GM23338 (cell line): ENCODE results near the gene KLF14. TPM values are rescaled to one million over a fixed set of nuclear protein-coding genes. Genes with fewer than 3 reads are reported as not detected.

ENCODE experiments used
- ATAC-seq: fragments of 200-7000 bp; cut with Tn5 transposase; 3 replicates; pipeline ENCODE4 v1.9.1; 2020
- DNase-seq: peaks from one replicate; pipeline ENCODE4 v3.0.0-alpha.2; 2015; ENCODE audit warnings: low spot score
- H2AFZ ChIP-seq: fragments of 200-600 bp; sonication (generic); 2 replicates; pipeline ENCODE4 v1.8.0; 2016; ENCODE audit warnings: antibody characterized with exemption, mild to moderate bottlenecking, moderate library complexity
- H3F3A ChIP-seq: fragments of 200-600 bp; sonication (generic); replicated peaks from 2 replicates; pipeline ENCODE4 v1.8.0; 2017; ENCODE audit warnings: antibody characterized with exemption, mixed run types, low read depth
- H3K27ac ChIP-seq: fragments of 200-600 bp; sonication (generic); 2 replicates; pipeline ENCODE4 v1.6.1; 2016; ENCODE audit warnings: low read depth
- H3K27me3 ChIP-seq: fragments of 200-600 bp; sonication (generic); 2 replicates; pipeline ENCODE4 v1.8.0; 2016; ENCODE audit warnings: mild to moderate bottlenecking, mixed run types, moderate library complexity; ENCODE audit not compliant: insufficient read depth
- H3K36me3 ChIP-seq: fragments of 200-600 bp; sonication (generic); 2 replicates; pipeline ENCODE4 v1.8.0; 2016; ENCODE audit warnings: mild to moderate bottlenecking; ENCODE audit not compliant: insufficient read depth
- H3K4me1 ChIP-seq: fragments of 200-600 bp; sonication (generic); 2 replicates; pipeline ENCODE4 v1.8.0; 2016; ENCODE audit warnings: mild to moderate bottlenecking, moderate library complexity; ENCODE audit not compliant: insufficient read depth
- H3K4me2 ChIP-seq: fragments of 200-600 bp; sonication (generic); 2 replicates; pipeline ENCODE4 v1.7.1; 2017; ENCODE audit warnings: mixed run types
- H3K4me3 ChIP-seq: fragments of 200-600 bp; sonication (generic); 2 replicates; pipeline ENCODE4 v1.6.1; 2016; ENCODE audit warnings: mixed run types
- H3K79me2 ChIP-seq: fragments of 200-600 bp; sonication (generic); replicated peaks from 2 replicates; pipeline ENCODE4 v1.8.0; 2017; ENCODE audit warnings: mild to moderate bottlenecking; ENCODE audit not compliant: insufficient read depth
- H3K9me2 ChIP-seq: fragments of 200-600 bp; sonication (generic); 2 replicates; pipeline ENCODE4 v1.8.0; 2017; ENCODE audit not compliant: insufficient read depth
- H4K20me1 ChIP-seq: fragments of 200-600 bp; sonication (generic); replicated peaks from 2 replicates; pipeline ENCODE4 v1.8.0; 2017; ENCODE audit warnings: mild to moderate bottlenecking; ENCODE audit not compliant: insufficient read depth
- H3K27ac Mint-ChIP-seq: 2 replicates; pipeline ENCODE4 v1.8.0; 2020; ENCODE audit warnings: inconsistent platforms, mild to moderate bottlenecking, moderate library complexity, mixed read lengths
- H3K27me3 Mint-ChIP-seq: 3 replicates; pipeline ENCODE4 v1.8.0; 2022; ENCODE audit warnings: low read depth, mild to moderate bottlenecking, moderate library complexity, mixed read lengths, inconsistent platforms; ENCODE audit not compliant: insufficient read depth, poor library complexity
- H3K36me3 Mint-ChIP-seq: 3 replicates; pipeline ENCODE4 v1.8.0; 2021; ENCODE audit warnings: low read depth, mild to moderate bottlenecking, inconsistent platforms, moderate library complexity, mixed read lengths
- H3K4me1 Mint-ChIP-seq: 3 replicates; pipeline ENCODE4 v1.8.0; 2020; ENCODE audit warnings: mild to moderate bottlenecking, inconsistent platforms, mixed read lengths
- H3K4me3 Mint-ChIP-seq: 3 replicates; pipeline ENCODE4 v1.8.0; 2021; ENCODE audit warnings: moderate library complexity, mild to moderate bottlenecking, inconsistent platforms, mixed read lengths
- H3K9me3 Mint-ChIP-seq: 3 replicates; pipeline ENCODE4 v1.8.0; 2020; ENCODE audit warnings: moderate library complexity, mild to moderate bottlenecking, inconsistent platforms, mixed read lengths
- CREB1 ChIP-seq: fragments of 250-450 bp; sonication (Bioruptor Pico); IDR thresholded peaks from 2 replicates; pipeline ENCODE4 v1.5.0; 2020; ENCODE audit warnings: low read depth, mild to moderate bottlenecking, moderate library complexity
- CTCF ChIP-seq, 2 experiments: fragments of 200-600 bp in 1 of 2; sonication (generic) in 1 of 2; conservative IDR thresholded peaks; 2 replicates each; pipeline versions ENCODE4 v1.5.1 to v1.6.1; 2016 to 2017; ENCODE audit warnings: antibody characterized with exemption in 2 of 2, low read depth in 2 of 2, mild to moderate bottlenecking in 2 of 2, moderate library complexity in 1 of 2
- ETS1 ChIP-seq: IDR thresholded peaks from 2 replicates; pipeline ENCODE4 v1.6.1; 2016; ENCODE audit warnings: antibody characterized with exemption
- EZH2 ChIP-seq: fragments of 200-600 bp; sonication (generic); IDR thresholded peaks from one replicate; pipeline ENCODE4 v1.8.0; 2017; ENCODE audit warnings: antibody characterized with exemption, mild to moderate bottlenecking, low read depth; ENCODE audit not compliant: unreplicated experiment
- EZH2phosphoT487 ChIP-seq: fragments of 200-600 bp; sonication (generic); IDR thresholded peaks from one replicate; pipeline ENCODE4 v1.8.1; 2018; ENCODE audit warnings: antibody characterized with exemption; ENCODE audit not compliant: unreplicated experiment
- JUNB ChIP-seq: IDR thresholded peaks from one replicate; pipeline ENCODE4 v1.6.1; 2016; ENCODE audit warnings: antibody characterized with exemption; ENCODE audit not compliant: unreplicated experiment
- NANOG ChIP-seq: IDR thresholded peaks from 2 replicates; pipeline ENCODE4 v1.6.1; 2016; ENCODE audit warnings: antibody characterized with exemption, borderline replicate concordance
- POLR2AphosphoS5 ChIP-seq: IDR thresholded peaks from 2 replicates; pipeline ENCODE4 v1.6.1; 2016; ENCODE audit warnings: antibody characterized with exemption, low read depth
- REST ChIP-seq: IDR thresholded peaks from one replicate; pipeline ENCODE4 v1.6.1; 2018; ENCODE audit warnings: antibody characterized with exemption; ENCODE audit not compliant: unreplicated experiment
- STAT1 ChIP-seq: IDR thresholded peaks from one replicate; pipeline ENCODE4 v1.6.1; 2016; ENCODE audit warnings: antibody characterized with exemption; ENCODE audit not compliant: unreplicated experiment
- ZNF114 ChIP-seq: fragments of 250-450 bp; sonication (Bioruptor Pico); IDR thresholded peaks from 2 replicates; pipeline ENCODE4 v1.5.0; 2020; ENCODE audit warnings: mild to moderate bottlenecking, moderate library complexity
- ZNF331 ChIP-seq: fragments of 250-450 bp; sonication (Bioruptor Pico); IDR thresholded peaks from 2 replicates; pipeline ENCODE4 v1.5.0; 2020; ENCODE audit warnings: low read depth, mild to moderate bottlenecking, moderate library complexity
- ZNF462 ChIP-seq: fragments of 250-450 bp; sonication (Bioruptor Pico); IDR thresholded peaks from 2 replicates; pipeline ENCODE4 v1.5.0; 2020; ENCODE audit warnings: mild to moderate bottlenecking, moderate library complexity
- polyA plus RNA-seq: library from polyadenylated mRNA; unstranded; fragments of >200 nt; fragmentation: Nextera tagmentation; extraction: Ambion mirVana; gene quantifications from 2 replicates; pipeline ENCODE4 v1.2.1, GENCODE V29; 2016
- total RNA-seq: library from RNA; depleted of rRNA; stranded (reverse); fragments of >200 nt; shearing (Covaris generic); gene quantifications from 2 replicates; pipeline ENCODE4 v1.2.3, GENCODE V29; 2014

Gene KLF14
- total and polyA plus RNA-seq, 2 experiments from 2014 or later: not detected

- H3K79me2 ChIP-seq: no peaks in the 10 kb centered on the region
- H2AFZ ChIP-seq: no peak overlapping the region
- H3K4me3 Mint-ChIP-seq: no peak overlapping the region
- no peaks in the 10 kb centered on the region for H3F3A ChIP-seq
- peaks cover 9% of the 10 kb centered on the region for H3K9me3 Mint-ChIP-seq
- ATAC-seq: no peak
- DNase-seq: no peak
- H3K4me1 ChIP-seq: no peaks in the 10 kb centered on the region
- H3K36me3 ChIP-seq: no peaks in the 10 kb centered on the region
- no peaks in the 10 kb centered on the region for H4K20me1 ChIP-seq
- no peak overlapping the region for H3K27ac Mint-ChIP-seq
- TF ChIP-seq ZNF331 (CRISPR knock-in tag) (no peak), CTCF (conservative IDR thresholded peaks at IDR 0.05; ENCODE audit: low read depth in 2 of 2) (no peak), JUNB (no peak), ZNF114 (CRISPR knock-in tag) (no peak), ETS1 (no peak), POLR2AphosphoS5 (no peak), STAT1 (no peak), CREB1 (no peak), NANOG (no peak), REST (no peak), EZH2 (no peak), EZH2phosphoT487 (no peak), ZNF462 (CRISPR knock-in tag) (no peak)
- H3K27me3 Mint-ChIP-seq: peaks cover 2% of the 10 kb centered on the region
- no peaks in the 10 kb centered on the region for H3K36me3 Mint-ChIP-seq
- no peaks in the 10 kb centered on the region for H3K9me2 ChIP-seq
- no peak overlapping the region for H3K27ac ChIP-seq
- no peak overlapping the region for H3K4me3 ChIP-seq
- H3K27me3 ChIP-seq: no peaks in the 10 kb centered on the region
- H3K4me1 Mint-ChIP-seq: no peaks in the 10 kb centered on the region
- H3K4me2 ChIP-seq: no peak overlapping the region
Observed at GRCh38 chr7:130703851-130704250, 30.2 kb downstream of the KLF14 start.
